Endodermal cell (in vitro differentiated cells): ENCODE measurements around the gene PLCD1. TPM values are rescaled to one million over a fixed set of nuclear protein-coding genes. Genes with fewer than 3 reads are reported as not detected.

ENCODE experiments used
- DNase-seq: peaks from one replicate; pipeline ENCODE4 v3.0.0-alpha.2; 2017
- H3K27ac ChIP-seq: 2 replicates; pipeline ENCODE4 v1.5.1; 2013; ENCODE audit warnings: mild to moderate bottlenecking, low read depth, low read length, moderate library complexity
- H3K27me3 ChIP-seq: 2 replicates; pipeline ENCODE4 v1.6.1; 2013; ENCODE audit warnings: mild to moderate bottlenecking, low read length, moderate library complexity; ENCODE audit not compliant: insufficient read depth, control insufficient read depth, poor library complexity, severe bottlenecking
- H3K36me3 ChIP-seq: 2 replicates; pipeline ENCODE4 v1.7.0; 2013; ENCODE audit warnings: mild to moderate bottlenecking, low read length, moderate library complexity; ENCODE audit not compliant: control insufficient read depth, insufficient read depth
- H3K4me1 ChIP-seq: one replicate; pipeline ENCODE4 v1.7.0; 2013; ENCODE audit warnings: low read length; ENCODE audit not compliant: control insufficient read depth, insufficient read depth
- H3K4me3 ChIP-seq: 2 replicates; pipeline ENCODE4 v1.5.1; 2013; ENCODE audit warnings: mild to moderate bottlenecking, low read length, moderate library complexity
- H3K9ac ChIP-seq: 2 replicates; pipeline ENCODE4 v1.6.1; 2013; ENCODE audit warnings: mild to moderate bottlenecking, low read length, moderate library complexity; ENCODE audit not compliant: poor library complexity, severe bottlenecking; ENCODE audit errors: extremely low read depth
- H3K9me3 ChIP-seq: 2 replicates; pipeline ENCODE4 v1.6.1; 2013; ENCODE audit warnings: mild to moderate bottlenecking, low read length, moderate library complexity; ENCODE audit not compliant: control insufficient read depth
- H3K27ac Mint-ChIP-seq: 2 replicates; pipeline ENCODE4 v1.8.0; 2020; ENCODE audit warnings: mixed read lengths
- H3K27me3 Mint-ChIP-seq: 2 replicates; pipeline ENCODE4 v1.8.0; 2021; ENCODE audit warnings: mild to moderate bottlenecking, mixed read lengths; ENCODE audit not compliant: insufficient read depth
- H3K36me3 Mint-ChIP-seq: 2 replicates; pipeline ENCODE4 v1.8.0; 2020; ENCODE audit warnings: low read depth, mixed read lengths
- H3K4me1 Mint-ChIP-seq: 2 replicates; pipeline ENCODE4 v1.8.0; 2020; ENCODE audit warnings: mixed read lengths
- H3K4me3 Mint-ChIP-seq: 2 replicates; pipeline ENCODE4 v1.8.0; 2020; ENCODE audit warnings: mild to moderate bottlenecking, moderate library complexity, mixed read lengths
- H3K9me3 Mint-ChIP-seq: 2 replicates; pipeline ENCODE4 v1.8.0; 2020; ENCODE audit warnings: mild to moderate bottlenecking, mixed read lengths
- CTCF ChIP-seq: fragments of 200-600 bp; sonication (generic); conservative IDR thresholded peaks from 2 replicates; pipeline ENCODE4 v1.5.0; 2021; ENCODE audit warnings: antibody characterized with exemption, mild to moderate bottlenecking
- WGBS, 2 experiments: methylation state at CpG; one replicate each; pipeline versions ENCODE4 v1.1.5 to v1.1.7; 2013; ENCODE audit warnings: missing lambda C conversion rate in 2 of 2, mixed read lengths in 1 of 2; ENCODE audit not compliant: insufficient coverage in 1 of 2, insufficient read length in 1 of 2; 5-methylcytosine and 5-hydroxymethylcytosine counted together
- total RNA-seq, 2 donors: library from RNA; stranded (reverse); fragmentation: NEBNext Ultra II Directional in 1 of 2; extraction: Animal tissue kit (Norgen Biotek cat#: 25700) in 1 of 2; gene quantifications; 2 replicates in 1 of 2; 3 replicates in 1 of 2; pipeline ENCODE4 v1.2.1, GENCODE V29; 2021

The PLCD1 gene
- total RNA-seq, 2 donors from 2014 or later = 54.3 to 66.6 TPM

DNA sequence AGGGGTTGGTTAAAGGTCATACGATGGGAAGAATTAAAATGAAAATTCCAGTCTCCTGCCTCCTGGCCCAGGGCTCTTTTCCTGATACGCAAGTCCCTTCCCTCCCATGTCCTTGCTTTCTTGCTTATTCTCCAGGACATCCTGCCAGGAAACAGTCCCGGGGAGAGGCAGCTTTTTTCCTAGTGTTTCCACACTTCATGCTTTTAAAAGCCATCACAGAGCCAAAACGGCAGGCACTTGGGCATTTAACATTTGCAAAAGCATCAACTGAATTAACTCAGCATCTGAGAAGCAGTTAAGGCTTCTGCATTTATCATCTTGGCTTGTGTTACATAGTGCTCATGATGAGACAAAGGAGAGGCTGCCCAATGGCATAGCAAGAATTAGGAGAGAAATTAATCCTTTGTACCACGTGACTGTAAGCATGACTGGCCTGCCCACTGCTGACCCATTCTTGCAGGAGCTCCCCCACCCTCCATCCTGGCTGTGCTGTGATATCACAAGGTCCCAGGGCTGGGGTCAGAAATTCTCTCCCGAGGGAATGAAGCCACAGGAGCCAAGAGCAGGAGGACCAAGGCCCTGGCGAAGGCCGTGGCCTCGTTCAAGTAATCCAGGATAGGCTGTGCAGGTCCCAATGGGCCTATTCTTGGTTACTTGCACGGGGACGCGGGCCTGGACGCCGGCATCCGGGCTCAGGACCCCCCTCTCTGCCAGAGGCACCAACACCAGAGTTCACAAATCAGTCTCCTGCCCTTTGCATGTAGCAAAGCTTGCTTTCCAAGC lies 60.4 kb downstream of the PLCD1 start:
- Mint-ChIP-seq H3K9me3 (no peaks in the 10 kb centered on the region), H3K27ac (no peak overlapping the region), H3K4me1 (peaks cover 21% of the 10 kb centered on the region)

DNA sequence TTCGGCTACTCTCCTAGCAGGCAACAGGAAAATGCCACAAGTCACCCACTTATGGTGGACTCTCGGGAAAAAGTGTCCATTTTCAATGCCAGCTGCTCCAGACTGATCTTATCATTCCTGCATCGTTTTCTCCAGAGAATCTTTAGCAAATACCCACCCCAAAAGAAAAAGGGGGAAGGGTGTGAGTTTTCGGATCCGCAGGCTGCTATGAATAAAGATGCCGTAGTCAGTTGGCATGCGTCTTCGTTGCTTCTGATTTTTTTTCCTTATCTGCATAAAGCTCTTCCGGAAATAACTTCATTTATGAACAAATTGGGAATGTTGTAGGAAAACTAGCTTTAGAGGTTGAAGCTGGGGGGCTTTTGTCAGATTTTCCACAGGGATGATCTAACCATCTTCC lies 61.2 kb downstream of the PLCD1 start:
- WGBS, 2 experiments = 92 to 93% methylated on average over 8 to 9 of the region's 9 CpGs
- Mint-ChIP-seq H3K36me3 (peaks cover 2% of the 10 kb centered on the region), H3K27me3 (no peaks in the 10 kb centered on the region), H3K27ac (no peak overlapping the region), H3K9me3 (no peaks in the 10 kb centered on the region), H3K4me3 (no peak overlapping the region), H3K4me1 (peaks cover 14% of the 10 kb centered on the region)
- no peak for DNase-seq
- Histone ChIP-seq H3K4me3 (no peak overlapping the region), H3K36me3 (no peaks in the 10 kb centered on the region), H3K27me3 (no peaks in the 10 kb centered on the region), H3K9ac (no peak overlapping the region), H3K9me3 (no peaks in the 10 kb centered on the region), H3K4me1 (no peaks in the 10 kb centered on the region), H3K27ac (no peak overlapping the region)
- no peak for TF ChIP-seq CTCF

More for the DNA sequence above, 60.4 kb downstream of the PLCD1 start:
- H3K4me3 Mint-ChIP-seq = no peak overlapping the region
- no peaks in the 10 kb centered on the region for H3K9me3 ChIP-seq
- H3K27ac ChIP-seq = no peak overlapping the region
- H3K36me3 Mint-ChIP-seq = peaks cover 2% of the 10 kb centered on the region
- no peaks in the 10 kb centered on the region for H3K27me3 ChIP-seq
- H3K4me1 ChIP-seq = no peaks in the 10 kb centered on the region
- 91 to 93% methylated on average over 15 of the region's 15 CpGs for WGBS, 2 experiments
- TF ChIP-seq CTCF = no peak
- DNase-seq = no peak
- H3K27me3 Mint-ChIP-seq = no peaks in the 10 kb centered on the region
- H3K9ac ChIP-seq = no peak overlapping the region
- H3K36me3 ChIP-seq = no peaks in the 10 kb centered on the region
- no peak overlapping the region for H3K4me3 ChIP-seq

DNA sequence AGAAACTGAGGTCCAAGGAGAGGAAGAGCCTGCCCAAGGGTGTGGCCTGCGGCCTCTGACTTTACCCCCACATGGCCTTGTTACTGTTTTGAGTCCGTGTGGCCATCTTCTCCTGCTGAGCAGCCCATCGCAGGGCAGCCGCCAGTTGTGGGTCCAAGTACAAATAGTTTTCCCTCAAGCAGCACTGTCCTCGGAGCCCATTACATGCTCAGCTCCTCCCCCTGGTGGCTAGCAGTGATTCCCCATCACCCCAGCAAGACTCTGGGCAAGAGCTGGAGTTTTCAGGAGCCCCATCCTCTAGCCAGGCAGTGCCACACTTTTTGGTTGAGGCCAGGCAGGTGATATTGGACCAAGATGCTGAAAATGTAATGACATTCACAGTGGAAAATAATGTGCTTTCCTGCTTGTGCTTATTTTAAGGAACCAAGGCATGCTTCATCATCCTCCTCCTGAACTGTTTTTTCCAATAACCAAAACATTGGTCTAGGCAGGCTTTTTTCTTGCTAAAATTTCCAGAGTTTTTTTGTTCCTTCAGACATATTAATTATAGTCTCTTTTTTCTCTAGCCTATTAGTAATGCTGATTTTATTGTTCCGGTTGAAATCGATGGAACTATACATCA lies 62.1 kb downstream of the PLCD1 start:
- Histone ChIP-seq H3K9me3 (no peaks in the 10 kb centered on the region), H3K4me3 (no peak overlapping the region), H3K27ac (no peak overlapping the region), H3K4me1 (no peaks in the 10 kb centered on the region), H3K9ac (no peak overlapping the region), H3K36me3 (no peaks in the 10 kb centered on the region), H3K27me3 (no peaks in the 10 kb centered on the region)
- TF ChIP-seq CTCF = peak; percentile 93
- peak; percentile 93 for DNase-seq
- H3K27me3 Mint-ChIP-seq = no peaks in the 10 kb centered on the region
- no peak overlapping the region for H3K27ac Mint-ChIP-seq
- 50 to 62% methylated on average over 1 to 7 of the region's 7 CpGs for whole genome bisulfite sequencing, 2 experiments
- peaks cover 2% of the 10 kb centered on the region for H3K36me3 Mint-ChIP-seq
- H3K4me3 Mint-ChIP-seq = no peak overlapping the region
- H3K9me3 Mint-ChIP-seq = no peaks in the 10 kb centered on the region
- H3K4me1 Mint-ChIP-seq = peaks cover 16% of the 10 kb centered on the region
